Activated T-cell treated with anti-CD3 and anti-CD28 coated beads for 1 hour (primary cell): ENCODE results near the gene CORIN.
"Not testable (repeated sequence)": the region's sequence is repeated elsewhere in the genome, so short reads cannot be mapped to it uniquely, and the experiment has no call there.

Experiments
- DNase-seq: peaks from one replicate; pipeline ENCODE4 v3.0.0-alpha.2; 2020; ENCODE audit warnings: low read depth

CORIN gene

GRCh38 chr4:47721485-47721884 lies 116.4 kb downstream of the CORIN start:
- no peak for DNase-seq

GRCh38 chr4:47720787-47721186 lies 117.1 kb downstream of the CORIN start:
- DNase-seq, result no peak

- DNase-seq, result no peak
Measured at GRCh38 chr4:47719576-47719975, 118.3 kb downstream of the CORIN start.

DNA sequence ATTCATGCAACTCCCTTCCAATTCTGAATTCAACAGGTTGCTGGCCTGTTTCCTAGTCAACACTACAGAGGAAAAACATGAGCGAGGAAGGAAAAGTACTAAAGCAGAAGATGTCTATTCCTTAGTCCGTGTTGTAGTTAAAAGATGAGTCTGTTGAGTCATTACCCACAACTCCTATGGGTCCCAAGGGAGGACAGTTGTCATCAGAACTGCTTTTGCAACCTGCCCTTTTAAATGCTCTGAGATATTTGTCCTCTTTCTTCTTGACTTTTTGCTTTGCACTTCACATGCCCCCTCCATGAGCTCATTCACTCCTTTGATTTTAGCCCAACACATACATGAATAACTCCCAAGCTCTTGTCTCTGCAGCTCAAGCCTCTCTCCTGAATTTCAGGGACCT lies 119.2 kb downstream of the CORIN start:
- DNase-seq, result no peak

DNA sequence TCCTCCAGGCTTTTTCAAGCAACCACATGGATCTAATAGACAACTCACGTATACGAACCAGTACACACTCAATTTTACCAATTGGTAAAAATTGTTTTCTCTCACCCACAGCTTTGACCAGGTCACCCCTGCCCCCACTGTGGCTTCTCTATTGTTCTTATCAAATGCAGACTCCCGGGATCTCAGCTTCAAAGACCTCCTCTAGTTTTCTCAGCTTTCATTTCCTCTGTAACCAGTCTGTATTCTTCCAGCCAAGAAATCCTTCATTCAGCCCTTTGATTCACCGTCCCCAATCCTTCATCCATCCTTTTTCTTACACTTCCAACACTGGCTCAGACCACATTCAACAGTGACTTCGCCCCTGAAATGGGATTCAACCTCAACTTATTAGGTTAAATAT lies 120.7 kb downstream of the CORIN start:
- no peak for DNase-seq

DNA sequence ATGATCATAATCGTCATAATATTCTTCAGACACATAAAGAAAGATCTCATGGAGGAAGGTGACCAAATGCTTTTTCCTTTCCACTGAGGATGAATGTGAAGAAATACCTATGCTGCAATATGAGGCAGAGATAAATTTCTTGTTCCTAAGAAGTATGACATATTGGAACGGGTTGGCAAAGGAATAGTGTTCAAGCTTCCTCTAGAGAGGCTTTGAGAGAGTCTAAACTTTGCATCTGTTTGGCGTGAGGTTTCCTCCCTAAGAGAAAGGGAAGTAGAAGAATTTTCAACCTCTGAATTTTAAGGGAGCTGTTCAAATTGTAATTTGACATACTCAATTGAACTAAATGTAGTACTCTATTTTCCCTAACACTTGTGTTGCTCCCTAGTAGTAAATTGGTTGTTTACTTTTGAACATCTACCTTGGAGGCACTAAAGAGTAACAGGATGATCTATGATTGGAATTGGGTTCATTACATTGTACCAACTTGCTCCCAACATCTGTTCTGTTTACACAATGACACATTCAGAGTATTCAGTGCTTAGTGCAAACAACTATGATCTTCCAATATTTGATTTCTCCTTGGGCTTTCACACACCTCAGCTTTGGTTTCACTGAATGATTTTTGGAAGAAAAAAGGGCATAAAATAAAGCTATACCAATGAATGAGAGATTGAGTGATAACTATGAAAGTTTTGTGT lies 122.0 kb downstream of the CORIN start:
- no peak for DNase-seq

DNA sequence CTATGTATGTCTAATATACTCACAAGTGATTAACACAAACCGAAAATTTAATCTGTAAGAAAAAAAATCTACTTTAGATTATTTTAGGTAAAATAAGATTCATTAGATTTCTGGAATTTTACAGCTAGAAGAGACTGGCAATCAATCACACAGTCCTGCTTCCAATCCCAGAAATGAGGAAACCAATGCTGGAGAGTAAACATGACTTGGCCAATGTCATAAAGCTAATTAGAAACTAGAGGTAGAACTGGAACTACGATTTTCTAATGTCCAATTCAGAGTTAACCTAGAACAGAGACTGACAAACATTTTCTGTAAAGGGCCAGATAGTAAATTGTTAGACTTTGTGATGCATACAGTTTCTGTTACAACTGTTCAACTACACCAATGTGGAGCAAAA lies 123.6 kb downstream of the CORIN start:
- no peak for DNase-seq

DNA sequence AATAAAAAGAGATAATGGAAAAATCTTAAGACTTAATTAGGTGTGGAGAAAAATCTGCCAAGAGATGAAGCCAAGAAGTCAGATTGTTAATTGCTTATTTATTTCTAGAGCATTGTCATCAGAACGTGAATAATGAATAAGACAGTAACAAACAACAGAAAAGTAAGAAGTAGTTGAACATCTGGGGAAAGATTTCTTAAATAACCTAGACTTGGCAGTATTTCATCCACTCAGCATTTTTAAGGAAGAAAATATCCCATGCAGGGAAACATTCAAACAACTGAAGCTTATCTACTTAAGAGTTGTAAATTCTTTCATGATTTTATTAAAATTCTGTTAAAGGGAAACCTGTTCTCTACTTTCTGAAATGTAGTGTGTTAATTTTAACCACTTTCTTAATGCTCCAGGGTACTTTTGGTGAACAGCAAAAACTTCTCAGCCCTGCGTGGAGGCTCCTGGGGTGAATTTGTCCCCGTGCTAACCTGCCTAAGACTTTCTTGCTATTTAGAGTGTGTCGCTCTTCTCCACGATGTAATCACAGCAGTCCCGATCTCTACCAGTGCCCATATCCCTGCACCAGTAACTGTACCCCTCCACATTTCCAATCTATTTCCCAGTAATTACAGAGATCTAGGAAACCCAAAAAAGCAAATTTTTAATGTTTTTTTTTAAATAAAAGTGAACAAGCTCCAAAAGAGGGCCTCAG lies 124.6 kb downstream of the CORIN start:
- DNase-seq, result no peak

DNA sequence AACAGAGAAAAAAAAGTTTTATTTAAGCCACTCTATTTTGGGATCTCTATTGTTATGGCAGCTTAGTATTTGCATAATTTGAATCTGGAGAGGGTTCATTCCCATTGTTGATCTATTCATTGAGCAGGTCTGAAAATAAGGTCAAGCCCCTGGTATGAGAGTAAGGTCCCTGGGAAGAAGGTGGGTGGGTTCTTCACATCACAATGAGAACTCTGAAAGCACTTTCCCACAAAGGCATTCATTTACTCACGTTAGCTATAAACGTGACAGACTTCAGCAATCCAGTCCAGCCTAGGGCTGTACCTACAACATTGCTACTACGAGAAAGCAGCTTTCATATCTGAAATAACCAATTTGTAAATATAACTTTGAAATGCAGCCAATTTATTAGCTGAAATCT lies 126.2 kb downstream of the CORIN start:
- no peak for DNase-seq

- DNase-seq, result no peak
Measured at GRCh38 chr4:47711183-47711582, 126.7 kb downstream of the CORIN start.

DNA sequence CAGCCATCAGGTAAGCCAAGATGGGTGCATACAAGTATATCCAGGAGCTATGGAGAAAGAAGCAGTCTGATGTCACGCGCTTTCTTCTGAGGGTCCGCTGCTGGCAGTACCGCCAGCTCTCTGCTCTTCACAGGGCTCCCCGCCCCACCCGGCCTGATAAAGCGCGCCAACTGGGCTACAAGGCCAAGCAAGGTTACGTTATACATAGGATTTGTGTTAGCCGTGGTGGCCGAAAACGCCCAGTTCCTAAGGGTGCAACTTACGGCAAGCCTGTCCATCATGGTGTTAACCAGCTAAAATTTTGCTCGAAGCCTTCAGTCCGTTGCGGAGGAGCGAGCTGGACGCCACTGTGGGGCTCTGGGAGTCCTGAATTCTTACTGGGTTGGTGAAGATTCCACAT lies 131.5 kb downstream of the CORIN start:
- not testable (repeated sequence) for DNase-seq

GRCh38 chr4:47705326-47705981 lies 132.4 kb downstream of the CORIN start:
- no peak for DNase-seq

DNA sequence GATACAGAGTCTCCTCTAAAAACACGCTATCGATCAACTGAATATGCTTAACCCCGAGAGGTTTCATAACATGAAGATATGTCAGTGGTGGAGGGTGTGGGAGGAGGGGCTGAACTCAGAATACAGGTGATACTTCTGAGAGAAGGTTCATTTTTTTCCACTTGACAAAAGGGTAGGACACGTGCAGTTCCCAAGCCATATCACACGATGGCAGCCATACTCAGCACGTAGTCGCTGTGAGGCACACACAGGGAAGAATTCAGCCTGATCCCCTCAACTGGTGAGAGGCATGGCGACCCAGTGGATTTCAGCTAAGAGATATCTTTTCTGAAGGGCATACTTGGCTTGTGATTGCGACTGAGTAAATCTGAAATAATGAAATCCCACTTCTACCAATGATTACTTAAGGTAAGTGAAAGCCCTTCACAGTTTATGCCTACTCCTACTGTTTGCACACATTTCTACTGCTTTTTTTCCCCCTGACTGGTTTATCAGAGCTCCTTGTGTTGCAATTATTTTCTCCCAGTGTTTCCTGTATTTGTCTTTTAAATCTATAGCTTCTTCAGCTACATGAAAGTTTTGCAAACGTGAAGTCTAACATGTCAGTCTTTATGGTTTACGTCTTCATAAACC lies 133.1 kb downstream of the CORIN start:
- no peak for DNase-seq

DNA sequence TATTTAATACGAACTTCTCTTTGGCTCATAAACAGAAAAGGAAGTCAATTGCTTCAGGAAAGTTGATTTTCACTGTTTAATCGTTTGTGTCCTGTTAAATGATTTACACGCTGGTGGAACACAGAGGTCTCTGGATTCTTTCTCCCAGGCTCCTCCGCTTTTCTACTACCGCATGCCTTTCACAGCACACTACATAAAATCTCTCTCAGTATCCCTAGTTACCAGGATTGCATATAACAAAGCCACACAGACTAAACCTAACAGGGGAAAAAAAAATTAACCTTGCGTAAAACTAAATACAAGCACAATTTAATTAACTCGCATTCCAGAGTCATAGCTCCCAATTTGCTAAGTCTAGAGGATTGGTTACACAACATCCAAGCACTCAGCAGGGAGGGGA lies 133.9 kb downstream of the CORIN start:
- DNase-seq, result no peak

DNA sequence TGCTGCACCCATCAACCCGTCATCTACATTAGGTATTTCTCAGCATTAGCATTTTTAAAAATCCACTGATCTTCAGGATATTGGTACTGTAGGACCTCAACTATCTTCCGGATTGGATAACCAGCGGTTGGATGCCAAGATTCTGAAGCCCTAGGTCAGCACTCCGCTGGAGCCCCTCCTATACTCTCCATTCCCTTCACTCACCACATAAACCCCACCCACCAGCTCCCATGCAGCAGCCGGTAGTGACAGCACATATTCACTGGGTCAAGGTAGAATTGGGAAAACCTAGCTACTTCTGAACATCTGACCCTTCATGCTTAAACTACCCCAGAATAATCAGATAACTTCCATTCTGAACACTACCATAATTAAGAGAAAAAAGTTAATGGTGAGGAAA lies 134.9 kb downstream of the CORIN start:
- no peak for DNase-seq

DNA sequence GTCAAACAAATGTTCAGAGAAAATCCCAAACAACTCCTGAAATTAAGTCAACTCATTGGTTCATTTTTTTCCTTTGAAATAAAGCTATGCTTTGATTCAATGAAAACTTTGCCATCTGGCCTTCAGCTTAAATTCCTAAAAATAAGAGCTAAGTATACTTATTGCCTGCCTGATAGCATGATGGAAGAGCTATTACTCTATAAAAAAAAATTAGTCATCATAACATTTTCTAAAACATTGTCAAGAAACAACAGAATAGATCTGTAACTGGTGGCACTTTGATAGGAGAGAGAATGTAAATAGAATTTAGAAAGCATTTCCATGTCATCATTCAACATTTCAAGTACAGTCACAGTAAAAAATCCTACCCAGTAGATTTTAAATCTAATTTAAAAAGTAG lies 136.6 kb downstream of the CORIN start:
- no peak for DNase-seq

DNA sequence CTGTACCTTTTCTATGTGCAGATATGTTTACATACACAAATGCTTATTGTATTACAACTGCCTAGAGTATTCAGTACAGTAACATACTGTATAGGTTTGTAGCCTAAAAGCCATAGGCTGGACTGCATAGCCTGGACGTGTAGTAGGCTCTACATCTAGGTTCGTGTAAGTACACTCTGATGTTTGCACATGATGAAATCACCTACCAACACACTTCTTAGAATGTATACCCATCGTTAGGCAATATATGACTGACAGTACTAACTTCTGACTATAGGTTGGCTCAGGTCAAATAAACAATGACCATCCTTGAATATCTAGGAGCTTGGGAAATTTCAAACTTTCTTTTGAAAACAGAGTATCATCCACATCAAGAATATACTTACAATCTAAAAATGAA lies 139.0 kb downstream of the CORIN start:
- no peak for DNase-seq

DNA sequence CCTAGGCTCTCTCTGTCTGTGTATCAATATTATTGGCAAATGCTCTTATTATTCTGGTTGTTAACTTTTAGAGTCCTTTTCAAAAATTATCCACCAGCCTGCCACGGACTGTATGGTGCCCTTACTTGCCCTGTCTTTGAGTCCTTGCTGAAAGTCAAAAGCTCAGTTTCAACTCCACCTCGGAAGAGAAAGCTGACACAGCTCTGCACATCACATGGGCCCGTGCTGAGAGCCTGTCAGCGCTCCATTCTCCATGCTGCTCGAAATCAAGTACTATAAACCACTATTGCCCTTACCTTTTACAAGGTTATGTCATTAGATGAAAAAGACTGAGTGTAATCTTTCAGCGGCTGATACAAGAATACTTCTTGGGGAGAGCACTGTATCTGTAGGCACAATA lies 141.0 kb downstream of the CORIN start:
- DNase-seq, result no peak

DNA sequence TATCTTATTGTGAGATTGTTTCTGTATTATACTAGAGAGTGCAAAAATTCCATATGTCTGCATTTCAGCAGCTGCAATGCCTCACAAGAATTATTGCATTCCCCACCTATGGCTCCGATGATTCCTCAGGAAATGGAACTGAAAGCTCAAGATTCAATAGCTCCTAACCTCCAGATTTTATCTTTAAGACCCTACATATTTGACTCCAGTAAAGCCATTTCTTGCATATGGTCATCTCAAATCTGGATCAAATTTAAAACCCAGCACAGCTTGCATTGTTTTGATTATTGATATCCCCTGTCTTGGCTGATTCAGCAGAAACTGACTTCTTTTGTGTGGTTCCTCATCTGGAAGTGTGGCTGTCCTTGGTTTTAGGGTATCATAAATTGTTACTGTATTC lies 142.6 kb downstream of the CORIN start:
- no peak for DNase-seq

- DNase-seq, result no peak
Measured at GRCh38 chr4:47694322-47694721, 143.5 kb downstream of the CORIN start.

- no peak for DNase-seq
Measured at GRCh38 chr4:47692691-47693090, 145.2 kb downstream of the CORIN start.

DNA sequence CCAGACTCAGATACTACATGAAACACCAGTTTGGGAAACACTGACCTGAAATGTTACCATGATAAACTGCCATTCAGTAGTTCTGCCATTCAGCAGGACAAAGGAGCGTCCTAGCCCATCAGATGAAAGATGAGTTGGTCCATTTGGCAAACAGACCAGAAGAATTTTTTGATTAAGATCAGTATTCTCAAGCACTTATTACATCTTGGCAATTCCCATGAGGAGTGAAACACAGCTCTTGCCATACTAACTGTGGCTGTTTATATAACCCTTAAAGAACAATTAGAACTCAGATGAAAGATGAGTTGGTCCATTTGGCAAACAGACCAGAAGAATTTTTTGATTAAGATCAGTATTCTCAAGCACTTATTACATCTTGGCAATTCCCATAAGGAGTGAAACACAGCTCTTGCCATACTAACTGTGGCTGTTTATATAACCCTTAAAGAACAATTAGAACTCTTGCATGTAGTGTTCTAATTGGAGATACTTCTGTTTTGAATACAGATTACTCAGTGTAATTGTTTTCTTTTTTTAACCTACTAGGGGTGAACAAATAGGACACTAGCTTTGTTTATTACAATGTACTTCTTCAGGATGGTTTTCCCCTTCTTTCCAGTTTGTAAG lies 146.0 kb downstream of the CORIN start:
- not testable (repeated sequence) for DNase-seq
